Heart right ventricle (tissue), 16 donors: ENCODE data around the gene KRT77. TPM values are rescaled to one million over a fixed set of nuclear protein-coding genes. Genes with fewer than 3 reads are reported as not detected.
A peak's percentile ranks its signal among the peaks of the same experiment; 100 is the strongest.

Experiments
- ATAC-seq, 8 donors: fragments of 200-7000 bp; cut with Tn5 transposase; one replicate each; pipeline ENCODE4 v1.9.1; 2020; ENCODE audit warnings: mild to moderate bottlenecking in 8 of 8, moderate library complexity in 8 of 8, moderate number of reproducible peaks in 1 of 8
- DNase-seq, 2 donors: peaks; one replicate each; pipeline ENCODE4 v3.0.0-alpha.2; 2020
- H3K27ac ChIP-seq, 10 donors: fragments of 200-600 bp; sonication (generic) in 2 of 10; one replicate each; pipeline versions ENCODE4 v1.5.0 to v1.8.0; 2020 to 2022; ENCODE audit warnings: mild to moderate bottlenecking in 3 of 10
- H3K27me3 ChIP-seq, 7 donors: fragments of 200-600 bp; one replicate each; pipeline ENCODE4 v1.8.0; 2021 to 2022; ENCODE audit warnings: mild to moderate bottlenecking in 2 of 7
- H3K36me3 ChIP-seq, 9 donors: fragments of 200-600 bp; sonication (generic) in 1 of 9; one replicate each; pipeline versions ENCODE4 v1.5.0 to v1.8.0; 2020 to 2022; ENCODE audit warnings: mild to moderate bottlenecking in 2 of 9
- H3K4me1 ChIP-seq, 9 donors: fragments of 200-600 bp; sonication (generic) in 1 of 9; one replicate each; pipeline versions ENCODE4 v1.5.0 to v1.8.0; 2020 to 2022; ENCODE audit warnings: mild to moderate bottlenecking in 4 of 9
- H3K4me3 ChIP-seq, 10 donors: fragments of 200-600 bp; sonication (generic) in 2 of 10; one replicate each; pipeline versions ENCODE4 v1.5.0 to v1.8.0; 2020 to 2022; ENCODE audit warnings: mild to moderate bottlenecking in 7 of 10, moderate library complexity in 2 of 10
- H3K9me3 ChIP-seq, 11 donors: fragments of 200-600 bp in 10 of 11; sonication (generic) in 2 of 11; one replicate each; pipeline versions ENCODE4 v1.5.0 to v1.8.0; 2013 to 2022; ENCODE audit warnings: mild to moderate bottlenecking in 2 of 11, control low read depth in 1 of 11, moderate library complexity in 1 of 11
- CTCF ChIP-seq, 9 donors: fragments of 200-600 bp; sonication (generic) in 2 of 9; IDR thresholded peaks; one replicate each; pipeline versions ENCODE4 v1.5.0 to v1.8.0; 2021 to 2022; ENCODE audit warnings: antibody characterized with exemption in 9 of 9, mild to moderate bottlenecking in 5 of 9, moderate library complexity in 1 of 9
- WGBS, 2 donors: extraction: QIAGEN DNeasy Blood & Tissue Kit; methylation state at CpG; one replicate each; pipeline ENCODE4 v1.1.7; 2013; ENCODE audit warnings: inconsistent platforms in 1 of 2; 5-methylcytosine and 5-hydroxymethylcytosine counted together
- intact Hi-C, 10 donors: fragments of 100-400 bp; cut with DNase I; formaldehyde crosslinking; loops; one replicate each; pipeline versions ENCODE4 v1.11.1 to v1.14.2; 2022
- polyA plus RNA-seq, 2 donors: library from polyadenylated mRNA; stranded (reverse); fragments of 200-250 nt; gene quantifications; one replicate each; pipeline ENCODE4 v1.2.3, GENCODE V29; 2013
- total RNA-seq, 10 donors: library from RNA; stranded (reverse); fragmentation: NEBNext Ultra II Directional in 3 of 10; extraction: Animal tissue kit (Norgen Biotek cat#: 25700) in 3 of 10; gene quantifications; one replicate each; pipeline versions ENCODE4 v1.2.1 to v1.2.4, GENCODE V29; 2021 to 2023
- donor health status: Arrhythmogenic right ventricular cardiomyopathy.
- donor health status: ischemic (EF 13 %, LVEDD 7.1; RV severe dilation, severe dysfunction).
- donor health status: healthy with polysubstance abuse.
- donor health status: DM: no; HTN: yes; CAD: no.
- donor health status: DM: no; HTN: no; CAD: no.
- donor health status: ischemic (EF 25% LVEDD 6.9; RV normal size, moderate dysfunction).
- donor health status: ischemic (EF 25% LVEDD 5.7; RV mildly dilated, moderate dysfunction).
- donor health status: healthy.
- donor health status: DM: yes; HTN: yes; CAD: no.
- donor health status: Ischemic cardiomyopathy.
- donor health status: ischemic (EF 35%, LVEDD 5.7; RV mildly dilated, moderate dysfunction).
- donor health status: nonischemic (EF 11% LVEDD 7.7; RV severe dilation, severe dysfunction).
- donor health status: DM: yes; HTN: yes; CAD: no.
- donor health status: PGD.
- donor health status: ischemic (EF 29% LVEDD 5.4; RV normal size, mild dysfunction).
- donor health status: nonischemic (EF 23%, LVEDD 6.1; RV moderate dilation, normal function).

The KRT77 gene
- total and polyA plus RNA-seq, 12 donors, result 0.08 TPM; not detected in 11

GRCh38 chr12:52646613-52647012 lies 56.7 kb downstream of the KRT77 start:
- DNase-seq, result no peak
- intact Hi-C loops, result no loop called here

GRCh38 chr12:52645982-52646381 lies 57.3 kb downstream of the KRT77 start:
- Histone ChIP-seq H3K36me3 (no peaks in the 10 kb centered on the region), H3K9me3 (no peaks in the 10 kb centered on the region), H3K27ac (peak overlapping the region in 1 of 10 donors; percentile 44), H3K4me3 (no peak overlapping the region), H3K27me3 (peaks cover 0 to 39% (median 10%) of the 10 kb centered on the region in 7 donors), H3K4me1 (no peaks in the 10 kb centered on the region)
- intact Hi-C loops, result no loop called here
- DNase-seq (no peak), ATAC-seq (no peak)
- WGBS, 2 donors, result 65 to 68% methylated on average over 4 of the region's 4 CpGs
- TF ChIP-seq CTCF (IDR thresholded peaks at IDR 0.05), result no peak

More at GRCh38 chr12:52646613-52647012, 56.7 kb downstream of the KRT77 start:
- peaks cover 0 to 35% (median 7%) of the 10 kb centered on the region in 7 donors for H3K27me3 ChIP-seq
- no peak overlapping the region for H3K27ac ChIP-seq
- no peak for TF ChIP-seq CTCF (IDR thresholded peaks at IDR 0.05)
- no peaks in the 10 kb centered on the region for H3K36me3 ChIP-seq
- H3K4me1 ChIP-seq, result no peaks in the 10 kb centered on the region
- H3K9me3 ChIP-seq, result no peaks in the 10 kb centered on the region
- ATAC-seq, result no peak
- no peak overlapping the region for H3K4me3 ChIP-seq
- 82% methylated on average over 12 of the region's 12 CpGs for WGBS, 2 donors

GRCh38 chr12:52645120-52645761 lies 58.1 kb downstream of the KRT77 start:
- ATAC-seq, result no peak
- WGBS, 2 donors, result 70 to 85% methylated on average over 7 of the region's 7 CpGs

GRCh38 chr12:52644078-52644415 lies 59.3 kb downstream of the KRT77 start:
- no peak for TF ChIP-seq CTCF (IDR thresholded peaks at IDR 0.05)
- Histone ChIP-seq H3K4me3 (no peak overlapping the region), H3K4me1 (no peaks in the 10 kb centered on the region), H3K9me3 (no peaks in the 10 kb centered on the region), H3K27me3 (peaks cover 0 to 35% (median 17%) of the 10 kb centered on the region in 7 donors), H3K27ac (no peak overlapping the region), H3K36me3 (no peaks in the 10 kb centered on the region)
- DNase-seq, result no peak
- intact Hi-C loops, result no loop called here
- WGBS, 2 donors, result 87 to 90% methylated on average over 6 of the region's 6 CpGs
- no peak for ATAC-seq

More at GRCh38 chr12:52645120-52645761, 58.1 kb downstream of the KRT77 start:
- Histone ChIP-seq H3K9me3 (no peaks in the 10 kb centered on the region), H3K27me3 (peaks cover 0 to 35% (median 10%) of the 10 kb centered on the region in 7 donors), H3K36me3 (no peaks in the 10 kb centered on the region), H3K27ac (peak overlapping the region in 1 of 10 donors; percentile 58), H3K4me1 (no peaks in the 10 kb centered on the region), H3K4me3 (no peak overlapping the region)
- intact Hi-C loops, result no loop called here
- no peak for TF ChIP-seq CTCF (IDR thresholded peaks at IDR 0.05)
- DNase-seq, result no peak
